Stimulated activated effector memory CD8-positive, alpha-beta T cell treated with anti-CD3 and anti-CD28 coated beads, Interleukin-12 subunit alpha, Interleukin-12 subunit beta, amount 100 ng/mL, for 72 hours (primary cell): Measurements from ENCODE around the gene DIS3L2.

Experiments used
- ATAC-seq: fragments of 150-1000 bp; cut with Tn5 transposase; 2 replicates; pipeline ENCODE4 v1.10.0; 2021
- DNase-seq, 2 donors: peaks; one replicate each; pipeline ENCODE4 v3.0.0; 2021 to 2022; ENCODE audit warnings: low spot score in 2 of 2
- H3K27ac Mint-ChIP-seq: one replicate; pipeline ENCODE4 v1.8.0; 2022; ENCODE audit warnings: mild to moderate bottlenecking, mixed read lengths
- H3K36me3 Mint-ChIP-seq: one replicate; pipeline ENCODE4 v1.8.0; 2022; ENCODE audit warnings: mild to moderate bottlenecking, mixed read lengths
- H3K4me1 Mint-ChIP-seq: one replicate; pipeline ENCODE4 v1.8.0; 2022; ENCODE audit warnings: mixed read lengths
- H3K4me3 Mint-ChIP-seq: one replicate; pipeline ENCODE4 v1.8.0; 2022; ENCODE audit warnings: mild to moderate bottlenecking, mixed read lengths
- H3K9me3 Mint-ChIP-seq: one replicate; pipeline ENCODE4 v1.8.0; 2022; ENCODE audit warnings: mixed read lengths

The DIS3L2 gene

DNA sequence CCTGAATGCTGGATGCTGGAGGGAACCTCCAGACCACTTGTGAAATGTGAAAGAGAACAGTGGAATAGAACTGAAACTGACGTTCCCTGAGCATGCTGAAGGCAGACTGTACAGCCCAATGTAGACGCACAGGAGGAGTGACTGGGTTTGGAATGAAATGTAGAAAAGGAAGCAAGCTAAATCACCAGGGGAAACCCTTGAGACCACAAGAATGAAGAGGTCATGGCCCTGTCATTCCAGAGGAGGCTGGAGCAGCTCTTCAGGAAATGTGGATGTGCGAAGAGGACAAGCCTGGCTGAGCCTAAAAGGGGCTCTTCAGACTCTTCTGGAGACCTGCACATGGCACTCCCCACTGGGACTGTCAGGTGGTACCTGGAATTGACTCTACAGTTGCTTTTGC, 298.6 kb downstream of the DIS3L2 start:
- H3K36me3 Mint-ChIP-seq: peaks cover 41% of the 10 kb centered on the region
- no peaks in the 10 kb centered on the region for H3K4me1 Mint-ChIP-seq
- DNase-seq (no peak), ATAC-seq (no peak)
- no peak overlapping the region for H3K4me3 Mint-ChIP-seq
- no peak overlapping the region for H3K27ac Mint-ChIP-seq
- H3K9me3 Mint-ChIP-seq: no peaks in the 10 kb centered on the region

GRCh38 chr2:232261776-232262175, 300.3 kb downstream of the DIS3L2 start:
- DNase-seq: no peak
- H3K27ac Mint-ChIP-seq: peak overlapping the region; percentile 27
- H3K36me3 Mint-ChIP-seq: peaks cover 41% of the 10 kb centered on the region

GRCh38 chr2:232263295-232263694, 301.8 kb downstream of the DIS3L2 start:
- no peaks in the 10 kb centered on the region for H3K4me1 Mint-ChIP-seq
- ATAC-seq (no peak), DNase-seq (no peak)
- H3K27ac Mint-ChIP-seq: no peak overlapping the region
- no peak overlapping the region for H3K4me3 Mint-ChIP-seq
- H3K36me3 Mint-ChIP-seq: peaks cover 41% of the 10 kb centered on the region
- no peaks in the 10 kb centered on the region for H3K9me3 Mint-ChIP-seq

More at GRCh38 chr2:232261776-232262175, 300.3 kb downstream of the DIS3L2 start:
- no peak overlapping the region for H3K4me3 Mint-ChIP-seq
- ATAC-seq: no peak
- no peaks in the 10 kb centered on the region for H3K4me1 Mint-ChIP-seq
- H3K9me3 Mint-ChIP-seq: no peaks in the 10 kb centered on the region

- H3K9me3 Mint-ChIP-seq: no peaks in the 10 kb centered on the region
- peaks cover 37% of the 10 kb centered on the region for H3K36me3 Mint-ChIP-seq
- no peak for ATAC-seq
- no peaks in the 10 kb centered on the region for H3K4me1 Mint-ChIP-seq
- H3K27ac Mint-ChIP-seq: no peak overlapping the region
- no peak for DNase-seq
- H3K4me3 Mint-ChIP-seq: no peak overlapping the region
Measured at GRCh38 chr2:232264081-232264480, 302.6 kb downstream of the DIS3L2 start.

- ATAC-seq: no peak
- Mint-ChIP-seq H3K36me3 (peaks cover 26% of the 10 kb centered on the region), H3K27ac (no peak overlapping the region), H3K9me3 (no peaks in the 10 kb centered on the region), H3K4me3 (no peak overlapping the region), H3K4me1 (no peaks in the 10 kb centered on the region)
- no peak for DNase-seq
Measured at GRCh38 chr2:232265329-232265728, 303.8 kb downstream of the DIS3L2 start.

- H3K4me1 Mint-ChIP-seq: no peaks in the 10 kb centered on the region
- H3K36me3 Mint-ChIP-seq: peaks cover 17% of the 10 kb centered on the region
- no peak overlapping the region for H3K27ac Mint-ChIP-seq
- DNase-seq (no peak), ATAC-seq (no peak)
- H3K9me3 Mint-ChIP-seq: no peaks in the 10 kb centered on the region
- no peak overlapping the region for H3K4me3 Mint-ChIP-seq
Measured at GRCh38 chr2:232268636-232269165, 307.2 kb downstream of the DIS3L2 start.

- Mint-ChIP-seq H3K9me3 (no peaks in the 10 kb centered on the region), H3K27ac (peak overlapping the region; percentile 9), H3K4me1 (no peaks in the 10 kb centered on the region), H3K36me3 (peaks cover 7% of the 10 kb centered on the region), H3K4me3 (no peak overlapping the region)
- no peak for ATAC-seq
- no peak for DNase-seq
Measured at GRCh38 chr2:232269867-232270266, 308.4 kb downstream of the DIS3L2 start.

DNA sequence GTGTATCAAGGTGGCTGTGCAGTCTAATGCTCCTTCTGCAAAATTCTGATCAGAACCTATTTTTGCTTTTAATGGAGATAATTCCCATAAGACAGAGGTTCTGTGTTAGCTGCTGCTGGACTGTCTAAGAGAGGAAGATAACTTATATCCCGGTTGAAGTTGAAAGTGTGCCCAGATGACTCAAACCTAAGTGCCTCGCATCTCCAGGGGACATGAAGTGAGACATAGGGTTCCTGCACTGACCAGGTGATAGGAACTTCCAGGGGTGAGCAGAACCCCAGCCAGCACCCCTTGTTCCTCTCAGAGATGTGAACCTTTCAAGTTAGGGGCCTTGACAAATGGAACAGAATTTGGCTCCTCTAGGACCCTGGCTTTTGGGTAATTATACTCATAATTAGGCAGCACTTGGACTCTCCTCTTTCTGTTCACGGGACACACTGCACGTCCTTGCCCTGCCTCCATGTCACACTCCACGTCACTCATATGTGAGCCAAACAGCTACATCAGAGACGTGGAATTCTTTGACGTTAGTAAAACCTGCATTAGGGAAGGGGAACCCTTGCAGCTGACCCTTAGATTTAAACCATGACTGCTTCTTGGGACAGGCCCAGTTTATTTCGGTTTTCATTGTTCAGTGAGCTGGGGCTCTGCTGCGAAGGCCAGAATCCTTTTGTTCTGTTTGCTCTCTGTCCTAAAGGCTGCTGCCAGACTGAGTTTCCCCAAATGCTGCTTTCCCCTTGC, 312.6 kb downstream of the DIS3L2 start:
- H3K36me3 Mint-ChIP-seq: peaks cover 7% of the 10 kb centered on the region
- no peaks in the 10 kb centered on the region for H3K9me3 Mint-ChIP-seq
- H3K4me1 Mint-ChIP-seq: no peaks in the 10 kb centered on the region
- no peak overlapping the region for H3K4me3 Mint-ChIP-seq
- DNase-seq (no peak), ATAC-seq (no peak)
- no peak overlapping the region for H3K27ac Mint-ChIP-seq

DNA sequence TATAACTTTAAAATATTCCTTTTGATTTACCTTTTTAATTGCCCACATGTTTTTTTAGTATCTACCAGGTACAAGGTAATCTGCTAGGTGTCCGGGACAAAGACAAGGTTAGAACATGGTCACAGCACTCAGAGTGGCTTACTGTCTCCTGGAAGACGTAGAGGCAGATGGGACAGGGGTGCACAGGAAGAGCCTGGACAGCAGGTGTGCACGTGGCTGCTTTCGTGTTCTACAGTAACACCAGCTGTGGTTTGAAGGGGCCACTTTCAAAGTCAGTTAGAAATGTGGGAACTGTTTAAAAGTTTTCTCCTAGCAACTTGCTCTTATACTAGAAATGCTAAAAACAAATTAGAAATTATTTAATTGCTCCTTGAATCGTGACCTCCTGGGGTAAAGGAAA, 314.2 kb downstream of the DIS3L2 start:
- Mint-ChIP-seq H3K36me3 (peaks cover 4% of the 10 kb centered on the region), H3K9me3 (no peaks in the 10 kb centered on the region), H3K4me3 (no peak overlapping the region), H3K4me1 (no peaks in the 10 kb centered on the region), H3K27ac (no peak overlapping the region)
- DNase-seq (no peak), ATAC-seq (no peak)

DNA sequence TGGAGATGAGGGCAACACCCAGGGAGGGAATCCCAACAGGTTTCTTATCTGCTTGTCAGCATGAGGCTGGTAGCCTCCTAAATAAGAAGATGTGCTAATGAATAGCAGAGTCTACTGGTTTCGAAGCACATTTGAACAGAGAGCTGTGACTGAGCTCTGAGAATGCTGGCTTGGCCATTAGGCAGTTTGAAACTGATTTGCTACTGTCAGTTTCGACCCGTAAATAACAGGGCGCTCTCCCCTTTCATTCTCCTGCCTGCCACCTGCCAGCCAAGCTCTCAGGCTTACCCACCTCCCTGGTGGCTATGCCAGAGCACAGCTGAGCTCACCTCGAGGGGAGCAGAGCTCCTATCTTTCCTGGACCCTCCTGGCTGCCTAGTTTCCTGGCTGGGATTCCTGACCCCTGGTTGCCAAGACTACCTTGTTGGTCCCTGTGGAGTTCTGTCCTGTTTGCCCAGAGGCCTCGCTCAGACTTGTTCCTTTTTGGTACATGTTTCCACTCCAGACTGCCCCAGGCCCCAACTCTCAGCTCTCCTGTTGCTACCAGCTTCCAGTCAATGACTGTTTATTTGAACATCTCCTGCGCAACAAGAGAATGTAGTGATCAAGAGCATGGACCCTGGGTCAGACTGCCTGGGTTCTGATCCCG, 314.7 kb downstream of the DIS3L2 start:
- no peak overlapping the region for H3K27ac Mint-ChIP-seq
- H3K4me3 Mint-ChIP-seq: no peak overlapping the region
- no peaks in the 10 kb centered on the region for H3K9me3 Mint-ChIP-seq
- H3K4me1 Mint-ChIP-seq: no peaks in the 10 kb centered on the region
- no peaks in the 10 kb centered on the region for H3K36me3 Mint-ChIP-seq
- ATAC-seq: no peak
- no peak for DNase-seq

DNA sequence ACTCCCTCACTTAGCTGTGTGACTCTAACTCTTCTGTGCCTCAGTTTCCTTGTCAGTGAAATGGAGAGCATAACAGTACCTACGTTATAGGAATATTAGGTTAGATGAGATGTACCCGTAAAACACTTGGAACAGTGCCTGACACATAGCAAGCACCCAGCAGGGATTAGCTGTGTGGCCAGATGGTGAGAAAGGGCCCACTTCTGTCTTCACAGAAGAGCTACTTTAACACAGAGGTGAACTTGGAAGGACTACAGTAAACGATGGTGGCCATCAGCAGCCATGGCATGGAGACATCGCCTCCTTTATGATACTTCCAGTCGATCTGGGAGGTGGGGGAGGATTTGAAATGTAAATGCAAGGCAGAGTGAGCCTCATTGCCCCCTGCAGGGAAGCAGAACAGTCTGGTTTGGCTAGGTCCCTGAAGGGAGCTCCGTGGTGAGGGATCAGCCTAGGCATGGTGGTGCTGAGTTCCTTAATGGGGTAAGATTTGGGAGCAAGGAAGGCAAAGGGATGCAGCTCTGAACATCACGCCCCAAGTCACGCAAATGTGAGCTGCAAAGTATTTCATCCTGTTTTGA, 315.3 kb downstream of the DIS3L2 start:
- H3K4me3 Mint-ChIP-seq: no peak overlapping the region
- H3K27ac Mint-ChIP-seq: no peak overlapping the region
- DNase-seq: no peak
- ATAC-seq: no peak
- no peaks in the 10 kb centered on the region for H3K36me3 Mint-ChIP-seq
- H3K9me3 Mint-ChIP-seq: no peaks in the 10 kb centered on the region
- H3K4me1 Mint-ChIP-seq: no peaks in the 10 kb centered on the region

DNA sequence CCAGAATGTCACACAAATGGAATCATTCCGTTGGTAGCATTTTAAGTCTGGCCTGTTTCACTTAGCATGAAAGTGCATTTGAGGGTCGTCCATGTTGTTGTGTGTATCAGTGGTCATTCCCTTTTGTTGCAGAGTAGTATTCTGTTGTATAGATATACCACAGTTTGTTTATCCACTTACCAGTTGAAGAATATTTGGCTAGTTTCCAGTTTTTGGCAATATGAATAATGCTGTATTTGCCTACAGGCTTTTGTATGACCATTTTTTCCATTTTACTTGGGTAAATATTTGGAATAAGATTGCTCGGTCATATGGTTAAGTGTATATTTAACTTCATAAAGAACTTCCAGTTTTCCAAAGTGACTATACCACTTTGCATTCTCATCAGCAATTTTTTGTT, 317.0 kb downstream of the DIS3L2 start:
- Mint-ChIP-seq H3K27ac (no peak overlapping the region), H3K4me1 (no peaks in the 10 kb centered on the region), H3K36me3 (no peaks in the 10 kb centered on the region), H3K4me3 (no peak overlapping the region), H3K9me3 (no peaks in the 10 kb centered on the region)
- no peak for ATAC-seq
- no peak for DNase-seq

- no peak for DNase-seq
- Mint-ChIP-seq H3K36me3 (no peaks in the 10 kb centered on the region), H3K27ac (no peak overlapping the region), H3K4me1 (no peaks in the 10 kb centered on the region), H3K4me3 (no peak overlapping the region), H3K9me3 (no peaks in the 10 kb centered on the region)
- ATAC-seq: no peak
Measured at GRCh38 chr2:232280341-232280740, 318.8 kb downstream of the DIS3L2 start.

DNA sequence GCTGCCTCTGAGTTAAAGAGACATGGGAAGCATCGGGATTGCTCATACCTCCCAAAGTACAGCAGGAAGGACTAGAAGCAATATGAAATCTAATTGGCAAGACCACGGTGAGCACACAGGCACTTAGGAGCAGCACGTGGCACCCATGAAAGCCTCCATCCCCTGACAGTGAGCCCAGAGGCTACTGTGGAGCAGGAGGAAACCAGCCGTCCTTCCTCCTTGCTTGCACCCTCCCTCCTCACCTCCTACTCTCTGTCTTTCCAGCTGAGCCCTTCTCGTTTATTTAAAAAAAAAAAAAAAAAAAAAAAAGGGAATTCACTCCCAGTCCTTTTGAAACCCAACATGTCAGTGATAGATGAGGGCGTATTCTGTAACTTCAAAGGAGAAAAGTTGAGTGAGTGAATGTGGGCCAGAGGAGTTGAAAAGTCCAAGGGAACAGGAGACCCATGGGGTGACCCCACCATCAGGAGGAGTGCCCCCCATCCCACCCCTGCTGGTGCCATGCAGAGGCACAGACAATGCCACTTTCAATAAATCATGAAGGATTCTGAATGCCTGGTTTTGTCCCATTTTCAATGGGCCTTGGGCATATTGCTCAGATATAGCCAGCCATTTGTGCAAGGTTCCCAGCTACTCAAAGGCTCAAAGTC, 320.5 kb downstream of the DIS3L2 start:
- ATAC-seq (no peak), DNase-seq (no peak)
- no peaks in the 10 kb centered on the region for H3K9me3 Mint-ChIP-seq
- H3K4me3 Mint-ChIP-seq: no peak overlapping the region
- no peak overlapping the region for H3K27ac Mint-ChIP-seq
- no peaks in the 10 kb centered on the region for H3K36me3 Mint-ChIP-seq
- H3K4me1 Mint-ChIP-seq: no peaks in the 10 kb centered on the region

DNA sequence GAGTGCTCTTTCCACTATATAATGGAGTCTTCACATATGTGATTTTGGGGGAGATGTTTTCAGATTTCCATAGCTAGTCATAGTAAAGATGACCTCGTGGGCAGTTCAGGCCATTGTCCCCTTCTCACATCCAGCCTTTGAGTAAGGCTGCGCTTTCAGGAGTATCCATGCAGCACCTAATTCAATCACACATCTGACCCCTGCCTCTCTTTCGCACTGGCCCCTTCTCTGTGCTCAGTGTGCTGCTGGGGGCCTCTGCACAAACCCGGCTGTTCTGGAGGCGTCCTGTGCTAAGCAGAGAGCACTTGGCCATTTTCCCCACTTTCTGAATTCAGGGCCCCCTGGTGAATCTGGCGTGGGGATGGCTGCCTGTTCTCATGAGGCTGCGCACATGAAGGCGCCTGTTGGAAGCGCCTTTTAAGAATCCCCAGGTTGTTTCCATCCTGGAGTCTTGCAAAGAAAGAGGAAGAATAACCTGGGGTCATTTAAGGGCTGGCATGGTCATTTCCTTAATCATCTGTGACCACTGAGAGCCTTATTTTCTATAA, 321.1 kb downstream of the DIS3L2 start:
- no peak for DNase-seq
- no peak overlapping the region for H3K27ac Mint-ChIP-seq
- no peaks in the 10 kb centered on the region for H3K9me3 Mint-ChIP-seq
- no peaks in the 10 kb centered on the region for H3K4me1 Mint-ChIP-seq
- H3K4me3 Mint-ChIP-seq: no peak overlapping the region
- ATAC-seq: no peak
- no peaks in the 10 kb centered on the region for H3K36me3 Mint-ChIP-seq
